CD1c-positive myeloid dendritic cell (primary cell): ENCODE data around the gene NFIA.
"Not testable (repeated sequence)": the region's sequence is repeated elsewhere in the genome, so short reads cannot be mapped to it uniquely, and the experiment has no call there.

Source experiments
- DNase-seq: peaks from one replicate; pipeline ENCODE4 v3.0.0-alpha.2; 2016; ENCODE audit errors: extremely low spot score

The NFIA gene

DNA sequence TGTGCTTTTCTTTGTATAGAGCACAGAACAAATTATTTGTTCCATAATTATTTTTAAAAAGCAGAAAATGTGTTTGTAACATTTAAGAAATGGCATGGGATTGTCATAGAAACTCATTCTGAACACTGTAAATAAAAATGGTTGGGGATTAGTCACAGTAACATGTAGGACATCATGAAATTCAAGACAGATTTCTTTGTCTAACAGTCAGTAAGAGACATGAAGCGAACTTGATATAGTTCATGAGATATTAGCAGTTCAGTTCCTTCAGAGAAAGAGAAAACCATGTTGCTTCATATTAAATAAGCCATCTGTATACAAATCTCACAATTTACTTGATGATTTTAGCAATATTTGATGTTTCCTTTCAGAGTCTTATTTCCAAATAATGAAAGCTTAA, 19.7 kb downstream of the NFIA start:
- no peak for DNase-seq

- DNase-seq, result no peak
Measured at GRCh38 chr1:61102621-61103020, 20.3 kb downstream of the NFIA start.

- DNase-seq, result no peak
Measured at GRCh38 chr1:61104220-61104671, 21.9 kb downstream of the NFIA start.

- DNase-seq, result no peak
Measured at GRCh38 chr1:61107638-61108037, 25.3 kb downstream of the NFIA start.

GRCh38 chr1:61109158-61109557, 26.8 kb downstream of the NFIA start:
- no peak for DNase-seq

- DNase-seq, result no peak
Measured at GRCh38 chr1:61109910-61110309, 27.5 kb downstream of the NFIA start.

- no peak for DNase-seq
Measured at GRCh38 chr1:61110554-61110953, 28.2 kb downstream of the NFIA start.

DNA sequence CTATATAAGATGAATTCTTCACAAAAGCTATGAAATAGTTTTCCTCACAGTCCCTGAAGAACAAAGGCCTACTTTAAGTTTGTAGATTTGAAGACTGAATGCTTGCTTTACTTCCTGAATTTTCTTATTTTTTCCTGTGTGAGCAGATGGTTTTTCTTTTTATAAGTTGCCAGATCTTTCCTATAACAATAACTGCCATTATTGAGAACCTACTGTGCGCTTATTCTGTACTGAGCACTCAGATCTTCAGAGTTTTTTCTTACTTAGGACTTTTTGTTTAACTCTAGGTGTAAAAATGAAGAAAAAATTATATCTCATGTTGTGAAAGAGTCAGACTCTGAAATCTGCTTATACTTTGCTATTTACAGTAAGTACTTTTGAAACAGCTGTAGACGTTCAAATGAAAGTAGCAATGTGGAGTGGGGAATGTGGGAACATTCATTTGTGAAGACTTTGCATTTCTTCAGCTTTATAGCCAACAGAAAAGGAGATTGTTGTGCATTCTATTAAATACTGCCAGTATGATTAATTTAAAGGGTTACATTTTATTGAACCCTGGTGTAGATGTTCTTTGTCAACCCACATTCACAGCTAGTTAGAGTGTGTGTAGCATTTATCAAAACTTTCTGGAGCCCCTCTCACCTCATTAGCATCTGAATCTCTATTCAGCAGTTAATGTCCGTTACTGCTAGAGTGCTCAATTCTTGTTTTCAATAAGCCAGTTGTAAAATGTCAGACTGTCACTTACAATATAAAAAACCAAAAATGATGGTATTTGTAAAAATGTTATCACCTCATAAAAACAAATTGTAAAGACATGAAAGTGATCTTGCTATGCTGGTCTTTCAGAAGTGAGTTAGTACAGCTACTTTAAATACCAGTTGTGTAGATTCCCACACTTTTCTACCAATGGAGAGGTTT, 29.0 kb downstream of the NFIA start:
- no peak for DNase-seq

- DNase-seq, result no peak
Measured at GRCh38 chr1:61114178-61114870, 32.0 kb downstream of the NFIA start.

DNA sequence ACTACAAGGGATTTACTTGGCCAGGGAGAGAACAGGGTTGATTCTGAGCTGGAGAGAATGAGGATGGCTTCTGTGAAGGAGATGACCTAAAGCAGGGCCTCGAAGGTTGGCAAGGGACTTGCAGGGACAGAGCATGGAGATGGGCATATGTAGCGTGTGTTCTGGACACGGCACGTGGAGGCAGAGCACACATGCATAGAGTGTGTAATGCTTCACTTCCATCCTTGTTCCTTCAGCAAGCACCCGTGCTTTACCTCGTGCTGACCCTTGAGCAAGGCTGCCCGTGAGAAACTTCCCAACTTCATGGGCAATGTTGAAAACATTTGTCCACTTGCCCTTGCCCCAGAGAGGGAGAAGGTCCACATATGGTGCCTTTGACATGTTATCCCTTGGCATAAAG, 33.1 kb downstream of the NFIA start:
- no peak for DNase-seq

- DNase-seq, result no peak
Measured at GRCh38 chr1:61116421-61116820, 34.1 kb downstream of the NFIA start.

DNA sequence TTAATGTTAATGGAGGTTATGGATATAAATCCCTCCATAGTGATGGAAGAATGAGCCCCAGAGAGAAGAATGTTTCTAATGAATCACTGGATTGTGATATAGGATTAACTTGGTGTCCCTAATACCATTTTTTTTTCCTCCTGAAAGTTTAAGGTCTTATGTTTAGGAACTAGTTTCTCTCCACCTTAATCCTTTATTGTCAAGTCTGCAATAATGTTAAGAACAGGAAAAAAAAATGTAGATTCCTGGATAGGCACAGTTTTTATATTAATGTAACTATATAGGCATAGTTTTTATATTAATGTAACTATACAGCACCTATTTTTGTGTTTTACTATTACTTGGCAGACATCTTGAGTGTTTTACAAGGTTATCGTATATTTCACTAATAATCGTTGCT, 34.9 kb downstream of the NFIA start:
- no peak for DNase-seq

GRCh38 chr1:61119085-61119484, 36.7 kb downstream of the NFIA start:
- DNase-seq, result no peak

- no peak for DNase-seq
Measured at GRCh38 chr1:61120246-61120840, 38.0 kb downstream of the NFIA start.

DNA sequence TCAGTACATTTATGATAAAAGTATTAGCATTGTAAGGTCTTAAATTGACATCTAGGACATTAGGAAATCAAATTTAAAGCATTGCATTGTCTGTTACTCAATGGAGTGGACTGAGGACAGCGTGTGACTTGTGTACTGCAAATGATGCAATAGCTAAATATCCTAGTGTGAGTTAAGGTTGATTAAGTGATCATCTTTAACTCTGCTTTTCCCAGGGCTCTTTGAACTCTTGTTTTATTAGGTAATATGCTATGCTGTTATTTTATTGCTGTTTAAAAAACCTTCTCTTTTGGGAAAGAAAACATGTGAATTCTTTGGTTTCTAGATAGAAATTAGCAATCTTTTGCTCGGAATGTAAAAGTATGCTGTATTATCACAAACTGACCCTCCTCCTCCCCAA, 38.6 kb downstream of the NFIA start:
- no peak for DNase-seq

DNA sequence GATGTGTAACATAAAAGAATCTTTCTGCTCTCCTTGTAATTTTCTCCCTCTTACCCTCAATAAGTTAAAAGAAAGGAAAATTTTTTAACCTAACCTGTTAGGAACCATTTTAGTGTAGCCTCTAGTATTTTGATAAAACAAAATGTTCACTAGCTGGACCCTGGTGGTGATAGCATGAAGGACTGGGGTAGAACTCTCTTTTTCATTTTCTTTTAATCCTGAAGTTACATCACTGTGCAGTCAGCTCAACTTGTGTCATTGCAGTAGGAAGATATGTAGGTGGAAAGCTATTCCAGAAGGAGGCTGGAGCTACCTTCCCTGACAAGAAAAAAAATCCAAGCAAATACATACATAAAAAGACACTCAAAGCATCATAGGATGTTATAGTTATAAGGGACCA, 39.3 kb downstream of the NFIA start:
- DNase-seq, result no peak

- DNase-seq, result no peak
Measured at GRCh38 chr1:61122389-61122788, 40.0 kb downstream of the NFIA start.

DNA sequence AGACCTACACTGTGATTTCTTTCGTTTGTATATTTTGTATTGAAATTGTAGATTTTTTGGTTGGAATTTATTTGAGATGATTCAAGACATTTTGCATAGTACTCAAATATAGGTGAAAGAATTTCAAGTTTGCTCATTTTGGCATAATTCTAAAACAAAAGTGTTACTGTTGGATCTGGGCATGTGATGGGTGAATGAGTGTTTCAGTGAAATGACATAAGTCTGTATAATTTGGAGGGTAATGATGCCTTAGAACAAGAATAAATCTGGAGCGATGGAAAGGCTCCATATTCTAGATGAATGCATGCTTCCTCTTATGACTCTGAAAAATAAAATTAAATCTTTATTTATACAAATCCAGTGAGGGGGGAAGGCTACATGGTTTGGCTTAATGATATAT, 41.0 kb downstream of the NFIA start:
- DNase-seq, result no peak

- DNase-seq, result no peak
Measured at GRCh38 chr1:61124078-61124477, 41.7 kb downstream of the NFIA start.

- no peak for DNase-seq
Measured at GRCh38 chr1:61124696-61125095, 42.3 kb downstream of the NFIA start.

GRCh38 chr1:61125263-61125662, 42.9 kb downstream of the NFIA start:
- DNase-seq, result no peak

GRCh38 chr1:61125895-61126294, 43.5 kb downstream of the NFIA start:
- no peak for DNase-seq

DNA sequence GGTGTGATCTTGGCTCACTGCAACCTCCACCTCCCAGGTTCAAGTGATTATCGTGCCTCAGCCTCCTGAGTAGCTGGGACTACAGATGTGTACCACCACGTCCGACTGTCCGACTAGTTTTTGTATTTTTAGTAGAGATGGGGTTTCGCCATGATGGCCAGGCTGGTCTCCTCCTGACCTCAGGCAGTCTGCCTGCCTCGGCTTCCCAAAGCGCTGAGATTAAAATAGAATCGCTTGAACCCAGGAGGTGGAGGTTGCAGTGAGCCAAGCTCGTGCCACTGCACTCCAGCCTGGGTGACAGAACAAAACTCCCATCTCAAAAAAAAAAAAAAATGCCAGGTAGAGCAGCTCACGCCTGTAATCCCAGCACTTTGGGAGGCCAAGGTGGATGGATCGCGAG, 44.5 kb downstream of the NFIA start:
- not testable (repeated sequence) for DNase-seq
